Islet precursor cell (in vitro differentiated cells): ENCODE data around the gene NOX1.

Source experiments
- DNase-seq: peaks from one replicate; pipeline ENCODE4 v3.0.0-alpha.2; 2018

The NOX1 gene

DNA sequence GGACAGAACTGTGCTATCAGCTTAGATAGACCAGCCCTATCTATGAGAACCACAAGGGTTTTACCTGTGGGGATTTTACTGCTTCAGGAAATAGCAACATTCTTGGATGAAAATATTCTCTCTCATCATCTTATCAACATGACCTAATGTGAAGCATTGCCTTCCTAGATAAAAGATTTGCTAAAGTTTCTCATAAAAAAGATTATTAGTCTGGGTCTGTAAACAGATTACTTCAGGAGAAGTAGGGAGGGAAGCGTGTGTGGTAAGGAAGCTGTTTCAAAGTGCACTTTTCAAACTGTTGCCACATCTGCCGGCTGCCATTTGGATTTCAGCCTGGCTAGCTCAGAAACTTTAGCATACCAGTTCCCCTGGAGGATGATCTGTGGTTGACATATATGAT lies at the start of gene NOX1:
NOX1 (minus strand) TSS at position 35 of the 400 bp plus-strand sequence. CDS start 220 bp downstream, outside the sequence.
- no peak for DNase-seq

DNA sequence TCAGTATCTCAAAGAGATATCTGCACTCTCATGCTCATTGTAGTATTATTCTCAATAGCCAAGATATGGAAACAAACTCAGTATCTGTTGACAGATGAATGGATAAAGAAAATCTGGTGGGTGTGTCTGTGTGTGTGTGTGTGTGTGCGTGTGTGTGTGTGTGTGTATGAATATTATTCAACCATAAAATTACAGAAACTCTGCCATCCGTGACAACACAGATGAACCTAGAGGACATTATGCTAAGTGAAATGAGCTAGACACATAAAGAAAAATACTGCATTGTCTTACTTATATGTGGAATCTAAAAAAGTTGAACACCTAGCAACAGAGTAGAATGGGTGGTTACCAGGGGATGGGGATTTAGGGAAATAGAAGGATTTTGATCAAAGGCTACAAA lies 41.4 kb upstream of the NOX1 start:
- DNase-seq, result no peak

DNA sequence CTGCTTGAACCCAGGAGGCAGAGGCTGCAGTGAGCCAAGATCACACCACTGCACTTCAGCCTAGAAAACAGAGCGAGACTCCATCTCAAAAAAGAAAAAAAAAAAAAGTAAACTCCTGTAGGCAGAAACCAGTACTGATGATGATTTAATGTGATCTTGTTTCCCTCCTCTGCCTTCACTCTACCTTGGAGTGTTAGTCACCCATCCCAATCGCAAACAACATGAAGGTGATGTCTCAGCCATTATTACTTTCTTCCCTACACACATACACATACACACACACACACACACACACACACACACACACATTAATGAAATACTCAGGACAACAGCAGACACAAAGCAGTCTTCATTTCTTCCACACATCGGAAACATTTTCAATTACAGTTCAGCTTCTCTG lies 39.0 kb upstream of the NOX1 start:
- no peak for DNase-seq

DNA sequence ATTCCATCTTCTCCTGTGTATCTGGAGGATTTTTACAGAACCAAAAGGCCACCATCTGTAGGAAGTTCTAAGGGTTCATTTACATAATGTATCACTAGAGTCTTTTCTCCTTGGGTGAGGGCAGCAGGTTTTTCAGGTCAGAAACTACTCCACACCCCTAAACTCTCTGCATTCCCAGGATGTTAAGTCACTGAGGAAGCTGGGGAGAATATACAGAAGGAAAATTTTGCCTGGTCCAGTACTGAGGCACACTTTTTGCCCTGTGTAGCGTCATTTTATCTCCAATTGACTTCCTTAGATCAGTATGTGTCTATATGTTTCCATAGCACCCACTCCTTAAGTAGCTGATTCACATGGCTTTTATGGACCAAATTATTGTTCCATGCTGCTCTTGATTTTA lies 37.6 kb upstream of the NOX1 start:
- peak; percentile 54 for DNase-seq

DNA sequence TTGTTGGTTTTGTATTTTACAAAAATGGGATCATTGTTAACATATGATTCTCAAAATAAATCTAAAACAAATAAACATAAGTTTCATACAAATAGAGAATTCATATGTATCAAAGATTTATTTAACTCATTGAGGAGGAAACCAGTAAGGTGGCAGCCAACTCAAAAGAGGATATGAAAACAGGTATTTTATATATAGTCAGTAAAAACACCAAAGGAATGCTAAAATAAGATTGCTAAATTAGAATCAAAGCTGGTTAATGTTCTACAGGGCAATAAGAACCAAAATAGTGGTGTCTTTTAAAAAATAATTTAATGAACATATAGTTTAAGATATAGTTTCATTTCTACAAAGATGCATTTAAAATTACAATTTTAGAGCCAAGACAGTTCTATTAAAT lies 31.5 kb upstream of the NOX1 start:
- DNase-seq, result no peak

DNA sequence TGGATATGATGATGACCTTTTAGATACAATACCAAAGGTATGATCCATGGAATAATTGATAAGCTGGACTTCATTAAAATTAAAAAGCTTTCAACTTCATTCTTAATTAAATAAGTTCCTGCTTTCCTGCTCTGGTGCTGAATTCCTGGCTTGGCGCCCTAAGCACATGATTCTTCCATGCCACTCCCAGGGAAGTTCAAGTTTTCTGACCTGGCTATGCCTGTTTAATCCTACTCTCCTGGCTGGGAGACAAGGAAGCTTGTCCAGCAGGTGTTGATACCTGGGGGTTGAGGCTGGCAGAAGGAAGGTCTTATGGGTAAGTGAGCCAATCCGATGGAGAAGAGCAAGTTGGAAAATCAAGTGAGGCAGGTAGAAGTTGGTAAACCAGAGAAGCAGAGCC lies 30.3 kb upstream of the NOX1 start:
- DNase-seq, result no peak

DNA sequence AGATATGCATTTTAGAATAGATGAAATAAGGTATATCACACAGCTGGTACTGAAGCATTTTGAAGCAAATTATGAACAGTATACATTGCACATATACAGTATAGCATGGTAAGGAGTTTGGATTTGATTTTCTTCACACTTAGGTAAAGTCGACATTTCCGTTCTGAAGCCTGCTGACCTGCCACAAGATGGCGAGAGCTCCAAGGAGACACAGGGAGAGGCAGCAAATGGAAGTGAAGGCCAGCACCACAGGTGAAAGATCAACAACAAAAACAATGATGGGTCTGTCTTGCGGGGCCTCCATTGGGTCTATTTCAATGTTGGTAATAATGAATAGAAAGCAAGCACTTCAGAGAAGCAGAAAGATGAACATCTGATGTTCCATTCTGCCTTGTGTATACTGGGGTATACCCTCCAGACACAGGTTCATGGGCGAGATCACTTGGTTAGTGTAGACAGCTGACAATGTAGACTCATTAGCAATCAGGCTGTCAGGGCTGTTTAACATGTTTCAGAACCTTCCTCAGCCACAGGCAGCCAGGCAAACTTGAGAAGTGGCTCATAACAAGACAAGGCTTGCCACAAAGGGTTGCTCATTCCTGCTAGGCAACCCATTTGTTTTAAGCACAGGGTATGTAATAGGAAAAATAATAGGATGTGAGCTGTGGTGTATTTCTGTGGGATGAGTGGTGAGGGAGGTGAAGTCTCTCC lies 21.4 kb upstream of the NOX1 start:
- DNase-seq, result peak; percentile 63

DNA sequence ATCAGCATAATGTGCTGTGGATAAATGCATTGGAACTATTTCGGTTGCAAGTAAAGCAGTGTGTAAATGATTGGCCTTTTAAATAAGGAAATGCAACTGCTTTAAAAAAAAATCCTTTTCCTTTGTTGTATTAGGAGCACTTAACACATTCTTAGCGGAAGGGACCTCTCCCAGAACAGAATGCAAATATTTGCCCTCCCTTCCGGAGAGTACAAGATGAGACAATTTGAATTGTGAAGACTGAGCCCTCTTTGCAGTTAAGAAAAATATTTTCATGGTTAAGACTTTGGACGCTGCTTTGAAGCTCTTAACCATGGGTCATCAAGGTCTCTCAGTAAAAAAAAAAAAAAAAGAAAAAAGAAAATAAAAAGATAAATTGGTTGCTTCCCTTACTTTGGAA lies 9.5 kb upstream of the NOX1 start:
- no peak for DNase-seq

DNA sequence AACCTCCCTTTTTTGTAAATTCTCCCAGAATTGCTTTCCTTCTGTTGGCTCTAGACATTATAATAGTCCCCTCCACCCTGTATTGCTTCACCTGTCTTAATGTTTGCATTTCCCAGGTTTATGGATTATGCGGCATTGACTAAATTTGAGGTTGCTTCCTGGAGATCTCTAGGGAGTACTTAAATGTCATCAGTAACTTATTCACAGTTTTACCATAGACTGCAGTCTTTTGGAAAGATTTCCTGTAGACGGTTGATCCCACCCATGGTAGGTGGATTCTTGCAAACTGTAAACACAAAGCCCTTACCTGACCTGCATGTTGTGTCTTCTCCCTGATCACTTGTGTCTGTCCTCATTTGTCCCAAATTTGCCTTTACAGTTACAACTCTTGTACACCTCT lies 6.2 kb upstream of the NOX1 start:
- DNase-seq, result no peak

DNA sequence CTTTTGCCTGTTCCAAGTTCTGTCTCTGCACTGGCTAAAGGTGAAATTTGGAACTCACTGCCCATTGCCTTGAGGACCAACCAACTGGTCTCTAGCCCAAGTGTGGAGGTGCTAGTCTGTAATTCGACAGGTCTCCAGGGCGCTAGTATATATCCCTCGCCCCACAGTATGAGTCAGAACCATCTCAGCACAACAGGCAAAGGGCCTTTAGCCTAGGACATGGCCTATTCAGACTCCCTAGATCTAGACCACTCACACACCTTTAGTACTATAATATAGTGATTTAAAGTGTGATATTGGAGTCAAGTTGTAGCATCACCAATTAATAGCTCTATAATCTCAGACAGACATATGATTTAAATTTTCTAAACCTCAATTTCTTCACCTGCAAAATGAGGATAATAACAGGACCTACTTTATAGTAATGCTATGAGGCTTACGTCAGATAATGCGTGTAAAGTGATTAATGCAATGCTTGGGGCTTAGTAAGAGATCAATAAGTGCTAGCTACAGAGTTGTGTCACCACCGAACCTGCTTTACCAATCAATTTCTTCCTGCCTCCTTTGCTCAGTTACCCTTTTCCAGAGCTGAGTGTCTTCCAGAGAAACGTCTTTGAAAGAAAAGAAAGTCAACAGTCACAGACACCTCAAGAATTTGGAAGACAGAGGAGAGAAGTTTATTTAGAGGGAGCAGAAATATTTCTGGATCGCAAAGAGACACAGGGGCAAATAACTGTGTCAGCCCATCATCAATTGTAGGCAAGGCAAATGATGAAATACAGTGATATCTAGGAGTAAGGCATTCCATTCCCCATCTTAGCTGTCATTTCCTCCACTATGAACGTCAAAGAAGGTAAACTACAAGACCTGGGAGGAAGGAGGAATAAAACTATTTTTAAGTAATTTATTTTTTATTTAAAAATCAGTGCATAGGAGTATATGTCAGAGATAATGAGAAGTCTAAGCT lies 2.3 kb downstream of the NOX1 start:
- no peak for DNase-seq

DNA sequence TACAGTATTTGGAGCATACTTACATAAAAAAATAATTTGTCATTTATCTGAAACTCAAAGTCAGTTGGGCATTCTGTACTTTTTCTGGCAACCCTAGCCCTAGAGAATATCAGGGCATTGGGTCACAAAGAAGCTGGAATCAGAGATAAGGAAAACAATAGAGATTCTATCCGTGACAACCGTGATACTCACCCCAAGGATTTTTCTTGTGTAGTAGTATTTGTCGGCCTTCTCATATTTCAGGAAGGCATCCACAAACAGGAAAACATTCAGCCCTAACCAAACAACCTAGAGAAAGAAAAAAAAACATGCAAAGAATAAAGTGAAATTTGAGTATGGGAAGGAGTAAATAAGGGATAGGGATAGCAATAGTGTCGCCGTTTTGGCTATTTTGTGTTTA lies 3.6 kb downstream of the NOX1 start:
- DNase-seq, result no peak

DNA sequence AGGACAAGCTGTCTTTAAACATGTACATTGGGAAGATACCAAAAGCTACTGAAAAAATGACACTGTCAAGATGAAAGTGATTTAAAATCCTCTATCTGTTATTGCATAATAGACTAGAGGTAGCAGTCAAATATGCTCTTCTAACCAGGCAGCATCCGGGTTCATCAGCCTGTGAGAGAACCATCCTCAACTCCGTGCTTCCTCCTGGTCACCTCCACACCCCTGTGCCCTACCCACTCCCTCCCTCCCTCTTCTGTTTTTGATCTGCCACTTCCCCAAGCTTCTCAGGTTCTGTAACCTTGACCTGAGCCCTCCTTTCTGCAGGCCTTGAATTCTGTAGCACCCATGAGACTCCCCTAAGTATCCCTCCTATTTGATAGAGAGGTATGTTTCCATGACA lies 5.9 kb downstream of the NOX1 start:
- DNase-seq, result no peak

DNA sequence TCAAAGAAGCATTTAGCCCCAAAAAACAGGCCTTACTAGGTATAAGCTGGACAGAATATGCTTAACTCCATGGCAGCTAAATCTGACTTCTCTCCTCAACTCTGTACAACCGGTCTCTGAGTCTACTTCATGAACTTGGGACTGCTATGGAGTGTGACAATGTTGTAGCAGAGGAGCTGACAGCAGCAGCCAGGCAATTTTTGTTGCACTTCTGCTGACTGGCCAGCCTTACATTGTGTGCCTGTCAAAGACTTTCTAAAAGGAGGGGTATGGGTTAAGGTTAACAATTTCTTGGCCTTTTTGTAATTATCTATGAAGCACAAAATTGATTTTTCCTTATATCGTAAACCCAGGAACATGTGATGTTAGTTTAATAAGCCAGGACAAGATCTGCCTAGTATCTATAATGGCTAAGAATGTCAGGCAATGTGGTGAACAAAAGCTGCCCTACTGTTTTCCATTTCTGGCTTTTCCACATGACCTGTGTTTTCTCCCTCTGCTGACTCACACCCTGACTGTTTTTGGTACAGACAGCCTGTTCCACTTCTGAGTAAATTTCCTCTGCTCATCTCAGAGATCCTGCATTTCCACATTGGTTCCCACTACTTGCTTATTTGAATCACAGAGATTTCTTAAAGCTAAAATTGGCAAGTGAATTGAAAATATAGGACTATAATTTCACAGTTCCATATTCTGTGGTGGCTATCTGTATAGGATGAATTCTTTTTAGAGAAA lies 9.3 kb downstream of the NOX1 start:
- DNase-seq, result peak; percentile 54

DNA sequence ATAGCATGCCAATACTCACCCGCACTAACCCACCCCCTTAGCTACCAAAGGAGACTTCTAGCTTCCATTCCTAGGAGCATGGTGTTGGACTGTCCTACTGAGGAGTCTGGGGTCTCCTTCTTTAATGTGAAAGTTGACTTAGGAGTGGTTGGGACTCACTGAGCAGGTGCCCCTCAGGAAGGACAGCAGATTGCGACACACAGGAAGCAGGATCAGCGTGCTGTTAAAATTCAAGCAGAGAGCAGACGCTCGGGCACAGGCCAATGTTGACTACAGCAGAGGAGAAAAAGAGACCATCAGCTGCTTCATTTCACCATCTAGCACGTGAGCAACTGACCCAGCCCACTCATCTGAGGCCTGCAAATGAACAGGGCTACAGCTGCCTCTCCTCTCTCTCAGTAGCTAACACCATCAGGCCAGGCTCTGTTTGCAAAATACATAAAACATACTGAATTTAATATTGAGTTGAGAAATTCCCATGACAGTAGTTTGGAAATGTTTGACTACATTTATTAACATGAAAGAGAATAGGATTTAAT lies 10.8 kb downstream of the NOX1 start:
- DNase-seq, result no peak

DNA sequence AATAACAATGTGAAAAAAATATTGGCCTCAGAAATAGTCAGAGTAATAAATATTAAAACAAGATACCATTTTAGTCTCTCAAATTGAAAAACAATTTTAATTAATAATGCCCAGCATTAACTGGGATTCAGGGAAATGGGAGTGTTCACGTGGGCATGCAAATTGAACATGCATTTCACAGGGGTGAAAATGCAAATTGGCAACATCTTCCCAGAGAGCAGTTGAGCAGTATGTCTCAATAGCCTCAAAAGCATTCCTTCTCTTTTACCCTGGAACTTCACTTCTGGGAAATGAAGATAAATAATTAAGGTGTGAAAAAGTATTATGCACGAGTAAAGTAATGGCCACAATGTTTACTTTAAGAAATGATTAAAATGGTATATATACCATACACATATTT lies 21.3 kb downstream of the NOX1 start:
- DNase-seq, result no peak

DNA sequence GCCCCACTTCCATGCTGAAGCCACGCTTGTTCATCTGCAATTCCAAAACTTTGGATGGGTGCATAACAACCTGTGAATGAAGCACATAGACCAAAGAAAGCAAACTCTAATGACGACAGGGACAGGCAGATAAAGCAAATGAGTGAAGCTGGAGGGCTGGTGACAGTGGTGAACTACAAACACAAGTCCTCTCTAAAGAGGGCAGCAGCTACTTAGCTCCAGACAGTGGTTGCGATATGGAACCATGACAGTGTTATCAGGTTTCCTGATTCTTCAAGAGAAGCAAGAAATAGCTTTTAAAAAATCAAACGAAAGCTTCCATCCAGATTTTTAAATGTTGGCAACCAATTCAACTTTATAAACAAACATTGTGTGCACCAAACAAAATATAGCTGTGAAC lies 23.8 kb downstream of the NOX1 start:
- DNase-seq, result no peak

DNA sequence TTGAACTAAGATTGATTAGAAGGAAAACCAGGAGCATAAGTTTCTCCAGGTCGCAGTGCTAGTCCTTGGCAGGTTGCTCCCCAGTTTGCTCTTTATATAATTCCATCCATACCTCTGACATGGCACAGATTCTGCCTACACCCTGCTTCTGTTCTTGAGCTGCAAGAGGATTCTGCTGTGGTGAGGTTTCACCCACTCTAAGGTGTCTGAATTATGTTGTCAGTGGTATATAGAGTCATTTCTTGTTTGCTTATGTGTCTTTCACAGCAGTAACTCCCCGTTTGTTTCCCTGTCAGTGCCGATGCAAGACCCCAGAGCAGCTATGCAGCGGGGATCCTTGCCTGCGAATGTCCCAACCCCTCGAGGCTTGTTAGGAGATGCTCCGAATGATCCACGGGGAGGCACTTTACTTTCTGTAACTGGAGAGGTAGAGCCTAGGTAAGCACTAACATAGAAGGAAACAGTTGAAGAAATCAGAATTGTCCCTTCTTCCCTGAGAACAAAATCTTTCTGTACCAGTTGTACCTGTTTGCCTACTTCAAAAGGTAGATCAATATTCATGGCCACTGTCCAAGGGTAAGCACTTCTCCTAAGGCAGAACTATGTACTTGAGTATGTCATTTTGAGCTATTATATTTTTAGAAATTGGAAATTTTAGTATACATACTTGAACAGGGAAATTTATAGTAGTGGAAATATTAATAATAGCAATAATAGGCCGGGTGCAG lies 42.8 kb downstream of the NOX1 start:
- DNase-seq, result no peak

DNA sequence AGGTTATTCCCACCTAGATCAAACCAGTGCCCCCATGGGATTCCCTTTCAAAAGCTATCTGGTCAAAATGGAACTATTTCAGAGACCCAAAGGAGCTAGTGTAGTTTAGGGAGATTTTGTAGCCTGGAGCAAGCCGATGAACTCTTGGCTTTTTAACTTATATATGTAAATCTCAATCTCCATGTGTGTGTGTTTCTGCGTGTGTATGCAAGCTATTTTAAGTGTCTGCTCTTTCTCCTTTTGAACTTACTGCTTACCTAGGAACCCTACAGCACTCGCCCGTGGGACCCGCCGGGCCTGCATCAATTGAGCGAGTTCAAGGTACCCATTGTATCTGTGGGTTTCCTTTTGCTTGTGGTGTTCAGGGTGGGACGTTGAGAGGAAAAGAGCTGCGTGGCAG lies 43.6 kb downstream of the NOX1 start:
- DNase-seq, result no peak

DNA sequence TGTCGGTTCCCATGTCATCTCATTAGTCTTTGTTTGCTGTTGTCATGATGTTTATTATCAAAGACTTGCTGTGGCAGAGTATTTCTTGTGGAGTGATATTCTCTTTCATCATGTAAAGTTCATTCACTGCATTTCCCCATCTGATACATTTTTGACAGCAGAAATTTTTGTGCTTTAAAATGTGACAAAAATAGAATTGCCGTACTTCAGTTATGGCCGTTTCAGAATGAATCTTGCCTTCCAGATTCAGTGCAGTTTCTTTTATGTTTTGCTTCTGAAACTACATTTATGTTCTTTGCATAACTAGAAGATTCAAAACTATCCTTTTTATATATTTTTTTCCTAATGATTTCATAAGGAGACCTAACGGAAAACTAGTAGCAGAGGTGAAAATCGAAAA lies 44.0 kb downstream of the NOX1 start:
- DNase-seq, result no peak

DNA sequence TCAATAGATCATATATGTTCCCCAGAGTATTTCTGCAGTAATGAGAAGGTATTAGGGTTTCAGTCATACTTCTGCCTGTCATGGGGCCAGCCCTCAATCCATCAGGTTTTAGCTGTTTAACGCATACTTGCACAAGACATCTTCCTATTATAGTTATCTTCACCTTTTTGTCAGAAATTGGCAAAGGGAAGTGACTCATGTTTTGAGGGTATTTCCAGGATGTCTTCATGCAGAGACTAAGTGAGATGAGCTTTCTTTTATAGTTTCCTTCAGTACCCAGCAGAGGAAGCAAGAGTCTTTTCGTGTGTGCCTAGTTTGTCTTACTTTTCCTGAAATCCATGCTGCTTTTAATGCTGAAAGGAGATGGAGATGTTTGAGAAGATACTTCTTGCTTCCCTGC lies 44.4 kb downstream of the NOX1 start:
- no peak for DNase-seq

DNA sequence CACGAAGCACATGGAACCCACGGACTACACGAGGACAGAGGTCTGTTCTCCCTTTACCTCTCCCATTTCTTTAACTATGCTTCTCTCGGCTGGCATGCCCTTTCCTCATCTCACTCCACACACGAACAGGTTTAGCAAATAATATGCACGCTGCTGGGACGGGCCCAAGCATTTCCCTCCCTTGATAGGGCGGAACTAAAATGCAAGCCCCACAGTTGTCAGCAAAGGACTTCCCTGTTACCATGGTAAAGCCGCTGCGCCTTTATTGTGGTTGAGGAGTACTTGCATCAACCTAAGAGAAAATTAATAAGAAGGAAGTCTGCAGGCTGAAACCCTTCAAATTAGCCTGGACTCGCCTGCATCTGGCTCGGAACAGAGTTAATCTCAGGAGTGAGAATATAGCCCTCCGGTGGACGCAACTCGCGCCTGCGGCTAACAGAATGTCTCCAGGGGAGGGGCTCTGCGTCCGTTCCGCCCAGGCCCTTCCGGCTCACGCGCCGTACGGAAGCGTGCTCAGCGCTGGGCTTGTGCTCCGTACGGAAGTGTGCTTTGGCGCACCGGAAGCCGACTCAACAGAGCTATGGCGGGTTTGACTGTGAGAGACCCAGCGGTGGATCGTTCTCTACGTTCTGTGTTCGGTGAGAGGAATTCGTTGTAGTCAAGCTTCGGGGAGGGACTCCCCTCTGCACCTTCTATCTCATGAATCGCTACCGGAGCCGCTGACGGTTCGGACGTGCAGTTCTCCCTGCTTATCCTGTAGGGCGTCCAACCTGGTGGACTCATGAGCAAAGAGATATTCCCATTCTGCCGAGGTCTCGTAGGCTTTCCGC lies 54.1 kb downstream of the NOX1 start, which contains the start of gene CSTF2:
CSTF2 (plus strand) TSS at position 555 of the 830 bp plus-strand sequence; CDS start at position 581, 26 bp downstream.
- DNase-seq, result peak; percentile 89

DNA sequence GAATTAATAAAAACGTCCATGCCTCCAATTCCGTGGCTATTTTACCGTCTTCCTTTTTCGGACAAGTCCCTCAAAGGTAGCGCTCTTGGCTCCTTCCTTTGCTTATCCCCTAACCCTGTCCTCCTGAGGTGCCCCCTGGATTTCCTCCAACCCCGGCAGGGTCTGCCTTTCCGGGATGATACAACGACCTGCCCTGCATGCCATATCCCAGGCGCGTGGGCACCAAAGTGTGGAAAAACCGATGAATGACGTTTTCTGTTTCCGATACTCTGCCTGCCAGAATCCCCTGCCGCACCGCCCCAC lies 54.7 kb downstream of the NOX1 start:
- DNase-seq, result no peak
